ENCODE measurements around the gene JPH2. TPM values are rescaled to one million over a fixed set of nuclear protein-coding genes. Genes with fewer than 3 reads are reported as not detected.
"Not testable (repeated sequence)": the region's sequence is repeated elsewhere in the genome, so short reads cannot be mapped to it uniquely, and the experiment has no call there.

The JPH2 gene
- total RNA-seq, 1 donor: under 0.01 TPM

GRCh38 chr20:44200371-44200770 lies 13.4 kb upstream of the JPH2 start:
- H3K4me3 ChIP-seq (ENCODE audit: low read depth, low read length): no peak overlapping the region
- no peak for TF ChIP-seq CTCF (IDR thresholded peaks at IDR 0.05; ENCODE audit: insufficient read depth, low read length)
- no peak for DNase-seq (ENCODE audit: low read depth)

GRCh38 chr20:44199877-44200276 lies 12.9 kb upstream of the JPH2 start:
- no peak for TF ChIP-seq CTCF (IDR thresholded peaks at IDR 0.05; ENCODE audit: insufficient read depth, low read length)
- H3K4me3 ChIP-seq (ENCODE audit: low read depth, low read length): no peak overlapping the region
- no peak for DNase-seq (ENCODE audit: low read depth)

- no peak for DNase-seq (ENCODE audit: low read depth)
- TF ChIP-seq CTCF (IDR thresholded peaks at IDR 0.05; ENCODE audit: insufficient read depth, low read length): no peak
- H3K4me3 ChIP-seq (ENCODE audit: low read depth, low read length): no peak overlapping the region
These were observed 11.9 kb upstream of the JPH2 start for GRCh38 chr20:44198872-44199271.

GRCh38 chr20:44196271-44196670 lies 9.3 kb upstream of the JPH2 start:
- TF ChIP-seq CTCF (IDR thresholded peaks at IDR 0.05; ENCODE audit: insufficient read depth, low read length): no peak
- H3K4me3 ChIP-seq (ENCODE audit: low read depth, low read length): no peak overlapping the region
- peak; percentile 12 for DNase-seq (ENCODE audit: low read depth)

- DNase-seq (ENCODE audit: low read depth): no peak
- TF ChIP-seq CTCF (IDR thresholded peaks at IDR 0.05; ENCODE audit: insufficient read depth, low read length): no peak
- no peak overlapping the region for H3K4me3 ChIP-seq (ENCODE audit: low read depth, low read length)
These were observed 8.6 kb upstream of the JPH2 start for GRCh38 chr20:44195605-44196004.

- DNase-seq (ENCODE audit: low read depth): no peak
- TF ChIP-seq CTCF (IDR thresholded peaks at IDR 0.05; ENCODE audit: insufficient read depth, low read length): no peak
- no peak overlapping the region for H3K4me3 ChIP-seq (ENCODE audit: low read depth, low read length)
These were observed 6.8 kb upstream of the JPH2 start for GRCh38 chr20:44193801-44194200.

GRCh38 chr20:44191640-44192039 lies 4.7 kb upstream of the JPH2 start:
- not testable (repeated sequence) for DNase-seq (ENCODE audit: low read depth); H3K4me3 ChIP-seq (ENCODE audit: low read depth, low read length)

Data from fibroblast of the aortic adventitia (primary cell).